Body of pancreas (tissue), 4 donors: ENCODE results near the gene S1PR3.

Experiments used
- POLR2A ChIP-seq, 3 donors: fragments of 450-650 bp; IDR thresholded peaks; one replicate each; pipeline ENCODE4 v1.6.1; 2016; ENCODE audit warnings: antibody characterized with exemption in 3 of 3, mild to moderate bottlenecking in 2 of 3
- TF ChIP-seq, protein P1 (sequence below), 7 experiments: fragments of 450-650 bp in 4 of 7; fragments of 200-600 bp in 3 of 7; sonication (generic) in 3 of 7; IDR thresholded peaks; one replicate each; pipeline ENCODE4 v1.5.1; 2016 to 2019; ENCODE audit warnings: antibody characterized with exemption in 7 of 7

DNA sequence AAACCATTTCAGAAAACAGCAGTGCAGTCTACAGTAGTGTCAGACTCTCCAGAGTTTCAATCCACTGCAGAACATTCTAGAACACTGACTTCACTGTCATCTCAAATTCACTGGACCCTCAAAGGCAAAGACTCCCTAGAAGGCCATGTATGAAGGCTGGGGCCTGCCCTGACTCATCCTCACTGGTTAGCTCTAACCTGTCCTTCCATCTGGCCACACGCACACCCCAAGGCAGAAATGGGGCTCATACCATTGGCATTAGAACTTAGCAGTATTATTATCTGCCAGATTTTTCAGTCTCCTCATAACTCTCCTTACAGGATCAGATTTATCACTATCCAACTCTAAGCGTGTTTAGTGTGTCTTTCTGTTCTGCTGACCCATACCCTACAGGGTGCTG lies 20.4 kb downstream of the S1PR3 start:
- TF ChIP-seq, protein P1, sequence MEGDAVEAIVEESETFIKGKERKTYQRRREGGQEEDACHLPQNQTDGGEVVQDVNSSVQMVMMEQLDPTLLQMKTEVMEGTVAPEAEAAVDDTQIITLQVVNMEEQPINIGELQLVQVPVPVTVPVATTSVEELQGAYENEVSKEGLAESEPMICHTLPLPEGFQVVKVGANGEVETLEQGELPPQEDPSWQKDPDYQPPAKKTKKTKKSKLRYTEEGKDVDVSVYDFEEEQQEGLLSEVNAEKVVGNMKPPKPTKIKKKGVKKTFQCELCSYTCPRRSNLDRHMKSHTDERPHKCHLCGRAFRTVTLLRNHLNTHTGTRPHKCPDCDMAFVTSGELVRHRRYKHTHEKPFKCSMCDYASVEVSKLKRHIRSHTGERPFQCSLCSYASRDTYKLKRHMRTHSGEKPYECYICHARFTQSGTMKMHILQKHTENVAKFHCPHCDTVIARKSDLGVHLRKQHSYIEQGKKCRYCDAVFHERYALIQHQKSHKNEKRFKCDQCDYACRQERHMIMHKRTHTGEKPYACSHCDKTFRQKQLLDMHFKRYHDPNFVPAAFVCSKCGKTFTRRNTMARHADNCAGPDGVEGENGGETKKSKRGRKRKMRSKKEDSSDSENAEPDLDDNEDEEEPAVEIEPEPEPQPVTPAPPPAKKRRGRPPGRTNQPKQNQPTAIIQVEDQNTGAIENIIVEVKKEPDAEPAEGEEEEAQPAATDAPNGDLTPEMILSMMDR (IDR thresholded peaks at IDR 0.05), result no peak
- TF ChIP-seq POLR2A (IDR thresholded peaks at IDR 0.05), result no peak
